Stimulated activated CD4-positive, alpha-beta T cell treated with anti-CD3 and anti-CD28 coated beads, Interleukin-15, amount 100 ng/mL, for 48 hours (primary cell): Measurements from ENCODE around the gene CENPV.

Source experiments
- DNase-seq, 2 donors: peaks; one replicate each; pipeline ENCODE4 v3.0.0-alpha.2; 2020; ENCODE audit warnings: low read depth in 2 of 2

Gene CENPV

GRCh38 chr17:16361874-16362273 lies 8.6 kb upstream of the CENPV start:
- no peak for DNase-seq

DNA sequence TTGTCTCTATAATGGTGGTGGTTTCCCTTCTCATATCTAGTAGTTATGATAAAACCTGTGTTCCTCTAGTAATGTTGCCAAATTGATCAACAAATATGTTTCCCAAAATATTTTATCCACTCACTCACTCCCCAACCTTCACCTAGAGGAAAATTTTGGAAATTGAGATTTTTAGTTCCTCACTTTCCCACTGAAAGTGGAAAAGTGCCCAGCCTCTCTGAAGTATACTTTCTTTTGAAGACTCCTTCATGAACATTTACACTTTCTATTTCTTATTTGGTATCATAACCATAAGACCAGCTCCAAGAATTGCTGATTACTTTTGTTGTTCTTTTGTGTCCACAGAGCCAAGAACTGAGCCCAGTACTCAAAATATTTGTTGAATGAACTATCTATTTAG lies 5.1 kb upstream of the CENPV start:
- no peak for DNase-seq

DNA sequence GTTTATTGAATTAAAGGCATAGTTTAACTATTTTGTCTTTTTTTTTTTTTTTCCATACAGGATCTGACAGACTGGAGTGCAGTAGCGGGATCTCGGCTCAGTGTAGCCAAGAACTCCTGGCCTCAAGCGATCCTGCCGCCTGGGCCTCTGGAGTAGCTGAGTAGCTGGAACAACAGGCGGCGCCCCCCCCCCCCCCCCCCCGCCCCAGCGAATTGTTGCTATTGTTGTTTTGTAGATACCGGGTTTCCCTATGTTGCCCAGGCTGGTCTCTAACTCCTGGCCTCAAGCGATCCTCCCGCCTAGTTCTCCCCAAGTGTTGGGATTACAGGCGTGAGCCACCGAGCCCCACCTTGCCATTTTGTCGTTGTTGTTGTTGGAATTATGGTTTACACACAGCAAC lies 1.3 kb upstream of the CENPV start:
- no peak for DNase-seq

DNA sequence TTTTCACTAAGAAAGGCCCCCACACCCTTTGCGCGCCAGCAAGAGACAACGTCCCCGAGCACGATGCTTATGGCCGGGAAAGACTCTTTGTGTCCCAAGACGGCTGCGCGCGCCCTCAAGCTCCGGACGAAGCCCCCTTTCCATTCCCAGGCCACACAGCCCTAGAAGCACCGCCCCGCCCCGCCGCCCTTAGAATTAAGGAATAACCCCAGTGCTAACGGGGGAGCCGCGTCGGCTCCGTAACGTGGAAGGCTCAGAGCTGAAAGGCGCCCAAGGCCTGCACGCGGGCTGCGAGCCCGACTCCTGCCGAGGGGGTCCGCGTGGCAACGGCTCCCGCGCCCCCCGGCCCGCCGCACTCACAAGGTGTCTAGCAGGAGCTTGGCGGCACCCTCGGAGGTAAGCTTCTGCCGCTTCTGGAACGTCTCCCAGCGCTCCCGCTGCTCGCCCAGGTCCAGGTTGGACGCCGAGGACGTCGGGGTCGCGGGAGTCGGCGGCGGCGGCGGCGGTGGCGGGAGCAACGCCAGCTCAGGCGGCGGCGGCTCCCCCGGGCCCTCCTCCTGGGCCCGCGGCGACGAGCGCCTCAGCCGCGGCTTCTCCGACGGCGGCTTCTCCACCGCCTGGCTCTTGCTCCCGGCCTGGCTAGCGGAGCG lies 477 bp downstream of the CENPV start:
- DNase-seq: no peak

- DNase-seq: no peak
These were observed 984 bp downstream of the CENPV start for GRCh38 chr17:16352303-16352666.

GRCh38 chr17:16351831-16352230 lies 1.4 kb downstream of the CENPV start:
- DNase-seq: no peak

- DNase-seq: no peak
These were observed 3.8 kb downstream of the CENPV start for GRCh38 chr17:16349431-16349830.

DNA sequence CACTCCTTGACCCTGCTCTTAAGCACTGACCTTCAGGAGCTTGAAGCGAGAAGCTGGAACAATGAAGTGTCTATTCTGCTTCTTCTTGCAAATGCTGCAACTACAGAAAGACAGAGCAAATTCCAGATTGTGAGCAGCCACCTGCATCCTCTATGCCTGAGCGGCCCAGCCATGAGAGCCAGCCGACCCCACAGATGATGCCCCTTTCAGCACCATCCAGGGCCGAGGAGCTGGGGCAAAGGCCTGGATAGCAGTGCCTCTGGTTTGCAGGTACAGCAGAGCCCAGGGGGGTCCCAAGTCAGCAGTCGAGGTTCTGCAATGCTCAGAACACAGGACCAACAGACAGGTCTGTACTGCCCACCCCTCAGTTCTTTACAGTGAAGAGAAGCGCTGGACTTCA lies 4.7 kb downstream of the CENPV start:
- DNase-seq: no peak

DNA sequence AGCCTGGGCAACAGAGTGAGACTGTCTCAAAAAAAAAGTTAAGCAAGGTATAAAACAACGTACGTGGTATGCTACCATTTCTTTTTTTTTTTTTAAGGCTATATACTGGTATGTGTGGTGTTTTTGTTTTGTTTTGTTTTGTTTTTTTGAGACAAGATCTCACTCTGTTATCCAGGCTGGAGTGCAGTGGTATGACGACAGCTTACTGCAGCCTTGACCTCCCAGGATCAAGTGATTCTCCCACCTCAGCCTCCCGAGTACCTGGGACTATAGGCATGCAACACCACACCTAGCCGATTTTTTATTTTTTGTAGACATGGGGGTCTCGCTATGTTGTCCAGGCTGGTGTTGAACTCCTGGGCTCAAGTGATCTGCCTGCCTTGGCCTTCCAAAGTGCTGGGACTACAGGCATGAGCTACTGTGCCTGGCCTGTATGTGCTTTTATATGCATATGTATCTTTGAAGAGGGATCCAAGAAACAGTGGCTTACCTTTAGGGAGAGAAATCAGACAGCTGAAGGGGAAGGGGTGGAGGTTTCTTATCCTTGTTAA lies 6.5 kb downstream of the CENPV start:
- DNase-seq: no peak

DNA sequence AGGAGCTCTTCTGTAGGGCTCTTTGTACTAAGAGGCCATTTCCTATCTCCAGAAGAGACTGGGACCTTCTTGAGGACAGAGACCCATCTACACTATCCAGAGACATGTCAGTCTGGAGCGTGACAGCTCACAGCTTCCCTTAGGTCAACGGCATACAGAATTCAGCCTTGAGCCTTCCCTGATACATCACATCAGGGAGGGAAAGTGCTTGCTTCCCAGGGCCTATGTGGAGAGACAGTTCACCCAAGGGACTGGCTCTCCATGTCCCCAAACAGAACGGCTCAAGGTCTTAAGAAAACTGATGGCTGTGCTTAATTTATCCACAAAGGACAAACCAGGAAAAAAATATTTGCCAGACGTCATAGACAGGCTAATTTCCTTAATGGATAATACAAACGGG lies 7.7 kb downstream of the CENPV start:
- no peak for DNase-seq

DNA sequence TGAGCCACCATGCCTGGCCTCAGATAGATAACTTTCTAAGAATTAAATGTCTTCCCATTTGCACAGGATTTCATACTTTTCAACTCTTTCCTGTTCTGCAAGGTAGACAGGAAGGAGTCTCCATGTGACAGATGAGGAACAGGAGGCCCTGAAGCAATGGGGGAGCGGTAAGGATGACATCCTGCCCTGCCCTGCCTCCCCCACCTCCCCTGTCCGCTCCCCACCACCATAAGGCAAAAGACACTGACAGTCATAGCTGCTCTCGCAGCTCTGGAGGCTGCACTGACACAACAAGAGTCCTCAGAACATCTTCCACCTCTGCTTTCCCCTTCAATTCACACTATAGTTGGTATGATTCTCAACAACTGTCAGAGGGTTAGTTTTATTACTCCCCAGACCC lies 9.7 kb downstream of the CENPV start:
- DNase-seq: no peak

DNA sequence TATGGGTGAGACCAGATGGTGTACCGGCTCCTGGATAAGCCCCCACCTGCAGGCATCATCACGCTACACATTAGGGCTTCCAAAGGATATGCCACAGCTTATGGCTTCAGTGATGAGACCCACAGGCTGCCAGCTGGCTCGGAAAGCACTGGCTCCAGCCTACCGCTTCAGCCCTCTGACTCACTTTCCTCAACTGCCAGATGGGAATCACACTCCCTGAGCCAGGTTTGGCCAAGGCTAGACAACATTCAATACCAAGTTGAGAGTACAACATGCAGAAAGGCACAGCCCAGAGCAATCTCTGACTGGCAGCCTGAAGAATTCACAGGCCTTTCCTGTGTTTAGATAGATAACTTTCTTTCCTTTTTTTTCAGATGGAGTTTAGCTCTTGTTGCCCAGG lies 10.3 kb downstream of the CENPV start:
- DNase-seq: no peak

GRCh38 chr17:16339959-16340358 lies 13.3 kb downstream of the CENPV start:
- DNase-seq: no peak

DNA sequence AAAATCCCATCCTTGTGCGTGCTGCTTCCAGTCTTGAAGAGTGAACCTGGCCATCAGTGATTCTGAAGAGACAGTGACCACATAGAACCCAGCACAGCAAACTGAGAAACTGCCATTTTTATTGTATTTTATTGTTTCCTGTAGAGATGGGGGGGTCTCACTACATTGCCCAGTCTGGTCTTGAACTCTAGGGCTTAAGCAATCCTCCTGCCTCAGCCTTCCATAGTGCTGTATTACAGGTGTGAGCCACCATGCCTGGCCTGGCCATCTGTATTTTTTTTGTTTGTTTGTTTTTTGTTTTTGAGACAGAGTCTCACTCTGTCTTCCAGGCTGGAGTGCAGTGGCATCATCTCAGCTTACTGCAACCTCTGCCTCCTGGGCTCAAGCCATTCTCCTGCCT lies 13.9 kb downstream of the CENPV start:
- DNase-seq: no peak

- DNase-seq: no peak
These were observed 14.9 kb downstream of the CENPV start for GRCh38 chr17:16338391-16338790.

GRCh38 chr17:16329519-16330271 lies 23.6 kb downstream of the CENPV start:
- no peak for DNase-seq

- no peak for DNase-seq
These were observed 24.3 kb downstream of the CENPV start for GRCh38 chr17:16328997-16329396.

DNA sequence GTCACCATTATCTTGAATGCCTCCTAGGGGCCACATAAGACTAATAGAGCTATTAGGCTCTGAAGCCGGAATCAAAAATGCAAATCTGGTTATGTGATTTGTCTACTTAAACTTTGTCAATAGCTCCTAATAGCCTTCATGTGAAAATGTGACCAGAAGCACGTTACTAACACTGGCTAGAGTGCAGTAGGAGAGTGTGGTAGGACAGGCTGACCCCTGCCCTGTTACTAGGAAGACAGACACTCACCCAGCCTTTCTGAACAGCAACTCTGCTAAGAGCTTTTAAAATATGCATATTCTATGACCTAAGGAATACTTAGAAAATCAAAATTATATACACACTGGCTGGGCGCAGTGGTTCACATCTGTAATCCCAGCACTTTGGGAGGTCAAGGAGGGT lies 26.3 kb downstream of the CENPV start:
- DNase-seq: no peak

- no peak for DNase-seq
These were observed 27.3 kb downstream of the CENPV start for GRCh38 chr17:16325964-16326363.

GRCh38 chr17:16322636-16323035 lies 30.6 kb downstream of the CENPV start:
- no peak for DNase-seq

GRCh38 chr17:16319969-16320368 lies 33.3 kb downstream of the CENPV start:
- DNase-seq: no peak

DNA sequence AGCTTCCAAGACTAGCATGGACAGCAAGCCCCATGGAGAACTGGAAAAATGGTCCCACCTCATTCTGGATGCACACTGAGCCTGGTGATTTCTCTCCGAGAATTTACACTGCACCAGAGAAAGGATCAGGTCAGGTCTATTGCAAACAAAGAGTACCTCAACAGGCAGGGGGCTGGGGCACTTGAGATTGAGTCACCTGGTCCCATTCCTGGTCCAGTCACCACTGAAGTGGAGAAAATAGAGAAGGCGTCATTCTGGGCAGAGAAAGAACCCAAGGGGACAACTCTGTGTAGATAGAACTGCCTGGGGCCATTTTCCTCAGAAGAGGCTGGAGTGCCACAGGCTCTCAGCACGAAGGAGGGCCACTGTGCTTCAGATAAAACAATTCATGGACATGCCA lies 38.4 kb downstream of the CENPV start:
- DNase-seq: no peak

DNA sequence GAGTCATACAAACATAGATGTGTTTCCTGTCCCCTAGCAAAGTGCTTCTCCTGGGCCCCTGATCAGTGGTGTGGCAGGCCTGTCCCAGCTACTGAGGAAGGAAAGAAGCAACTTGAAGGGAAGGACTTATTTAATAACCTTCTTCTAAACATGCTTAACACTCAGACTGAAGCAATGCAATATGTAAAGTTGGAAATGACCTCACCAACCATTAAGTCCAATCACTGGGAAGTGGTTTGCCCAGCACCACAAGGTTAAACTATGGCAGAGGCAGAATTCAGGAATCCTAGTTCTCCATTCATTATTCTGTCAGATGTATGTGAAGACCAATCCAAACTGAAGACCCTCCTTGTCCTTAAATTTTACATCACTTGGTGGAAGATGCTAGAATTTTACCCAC lies 39.1 kb downstream of the CENPV start:
- DNase-seq: no peak
